ENCODE data around the gene ZBTB8A.
A peak's percentile ranks its signal among the peaks of the same experiment; 100 is the strongest.
"Not testable (repeated sequence)": the region's sequence is repeated elsewhere in the genome, so short reads cannot be mapped to it uniquely, and the experiment has no call there.

The ZBTB8A gene

GRCh38 chr1:32538887-32539583 lies at the start of gene ZBTB8A:
TSS of gene ZBTB8A (plus strand) at chr1:32539427. CDS start at chr1:32592932, 53,505 bp downstream.
- peak; percentile 75 for DNase-seq

DNA sequence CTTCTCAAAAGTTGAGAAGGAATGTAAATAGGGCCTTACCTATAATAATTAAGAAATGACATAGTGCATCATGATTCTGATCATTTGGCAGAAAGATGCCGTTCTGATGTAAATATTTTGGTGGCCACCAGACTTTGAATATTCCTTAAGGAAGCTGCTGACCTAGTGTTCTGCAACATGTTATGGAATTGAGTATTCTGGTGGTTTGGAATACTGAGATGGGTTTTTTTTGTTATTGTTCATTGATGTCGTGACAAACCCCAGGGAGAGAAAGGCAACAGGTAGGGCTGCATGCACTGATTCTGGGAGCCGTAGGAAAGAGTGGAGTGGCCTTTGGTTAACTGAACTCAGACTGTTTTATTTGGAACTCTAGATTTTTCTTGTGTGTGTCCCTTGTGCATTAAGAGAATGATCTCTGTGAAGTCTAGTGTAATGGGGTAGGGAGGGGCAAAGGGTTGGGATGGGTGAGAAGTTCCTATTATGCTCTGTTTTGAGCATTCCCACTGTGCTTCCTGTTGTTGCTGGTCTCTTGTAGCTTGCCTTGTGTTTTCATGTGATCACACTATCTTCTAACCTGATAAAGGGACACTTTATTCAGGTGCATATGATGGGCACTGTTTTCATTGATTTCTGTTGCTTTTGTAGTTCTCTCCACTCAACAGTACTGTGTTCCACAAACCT lies 49.3 kb upstream of the ZBTB8A start:
- no peak for DNase-seq

- DNase-seq = no peak
These were observed 47.8 kb upstream of the ZBTB8A start for GRCh38 chr1:32491386-32491785.

DNA sequence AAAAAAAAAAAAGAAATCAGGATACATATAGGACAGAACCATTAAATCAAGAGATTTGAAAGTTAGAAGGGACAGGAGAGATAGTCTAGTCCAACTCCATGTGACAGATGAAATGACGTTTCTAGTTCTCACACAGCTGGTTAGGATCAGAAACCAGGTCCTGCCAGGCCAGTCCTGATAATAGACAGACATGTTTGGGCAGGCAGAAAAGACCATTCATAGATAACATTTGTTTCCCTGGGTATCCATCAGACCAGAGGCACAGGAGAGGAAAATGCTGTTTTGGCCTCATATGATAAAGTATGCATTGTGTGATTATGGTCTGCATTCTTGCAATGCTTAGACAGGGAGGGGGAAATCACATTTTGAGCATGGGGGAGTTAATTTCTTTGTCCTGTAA lies 45.0 kb upstream of the ZBTB8A start:
- DNase-seq = no peak

GRCh38 chr1:32494711-32495337 lies 44.4 kb upstream of the ZBTB8A start:
- no peak for DNase-seq

DNA sequence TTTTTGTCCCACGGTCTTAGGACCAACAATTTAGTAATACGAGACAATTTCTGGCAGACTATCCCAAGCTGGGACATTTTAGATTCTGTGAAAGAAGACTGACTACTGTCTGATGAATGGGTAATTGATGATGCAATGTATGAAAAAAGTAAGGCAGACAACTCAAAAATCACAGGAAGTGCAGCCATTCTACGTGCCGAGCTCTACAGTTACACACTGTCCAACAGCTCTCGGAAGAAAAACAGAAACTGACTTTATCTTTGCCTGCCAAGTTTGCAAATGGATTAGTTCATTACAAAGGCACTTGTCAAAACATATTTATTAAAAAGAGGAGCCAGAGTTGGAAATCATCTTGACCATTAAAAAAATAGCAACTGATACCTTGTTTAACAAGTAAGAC lies 43.1 kb upstream of the ZBTB8A start:
- DNase-seq = no peak

DNA sequence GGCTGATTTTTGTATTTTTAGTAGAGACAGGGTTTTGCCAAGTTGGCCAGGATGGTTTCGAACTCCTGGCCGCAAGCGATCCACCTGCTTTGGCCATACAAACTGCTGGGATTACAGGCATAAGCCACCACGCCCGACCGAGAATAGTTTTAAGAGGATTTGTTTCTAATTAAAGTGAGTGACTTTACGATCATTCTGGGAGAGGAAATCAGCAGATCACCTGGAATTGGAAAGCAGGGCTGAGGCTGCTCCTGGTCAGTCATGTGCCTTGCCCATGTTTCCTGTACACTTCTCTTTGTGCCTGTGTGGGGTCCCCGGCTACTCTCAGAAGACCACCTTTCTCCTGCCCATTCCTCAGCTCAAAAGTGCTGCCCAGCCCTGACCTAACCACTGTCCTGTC lies 40.5 kb upstream of the ZBTB8A start:
- peak; percentile 80 for DNase-seq

- DNase-seq = peak; percentile 75
These were observed 38.6 kb upstream of the ZBTB8A start for GRCh38 chr1:32500387-32501209.

- no peak for DNase-seq
These were observed 37.4 kb upstream of the ZBTB8A start for GRCh38 chr1:32501865-32502264.

GRCh38 chr1:32503153-32503552 lies 36.1 kb upstream of the ZBTB8A start:
- DNase-seq = no peak

DNA sequence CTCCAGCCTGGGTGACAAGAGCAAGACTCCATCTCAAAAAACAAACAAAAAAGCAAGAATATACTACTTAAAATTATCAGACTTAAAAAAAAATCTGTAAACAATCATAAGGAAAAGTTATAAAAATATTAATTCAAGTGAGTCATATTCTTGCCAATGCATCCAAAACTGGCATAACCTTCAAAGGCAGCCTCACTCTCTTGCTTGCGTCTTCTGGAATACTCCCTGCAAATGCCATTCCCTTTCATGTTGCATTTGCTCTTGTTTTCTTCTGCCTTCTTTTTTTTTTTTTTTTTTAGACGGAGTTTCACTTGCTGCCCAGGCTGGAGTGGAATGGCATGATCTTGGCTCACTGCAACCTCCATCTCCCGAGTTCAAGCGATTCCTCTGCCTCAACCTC lies 32.2 kb upstream of the ZBTB8A start:
- no peak for DNase-seq

GRCh38 chr1:32508761-32509160 lies 30.5 kb upstream of the ZBTB8A start:
- no peak for DNase-seq

GRCh38 chr1:32509939-32510338 lies 29.3 kb upstream of the ZBTB8A start:
- DNase-seq = no peak

DNA sequence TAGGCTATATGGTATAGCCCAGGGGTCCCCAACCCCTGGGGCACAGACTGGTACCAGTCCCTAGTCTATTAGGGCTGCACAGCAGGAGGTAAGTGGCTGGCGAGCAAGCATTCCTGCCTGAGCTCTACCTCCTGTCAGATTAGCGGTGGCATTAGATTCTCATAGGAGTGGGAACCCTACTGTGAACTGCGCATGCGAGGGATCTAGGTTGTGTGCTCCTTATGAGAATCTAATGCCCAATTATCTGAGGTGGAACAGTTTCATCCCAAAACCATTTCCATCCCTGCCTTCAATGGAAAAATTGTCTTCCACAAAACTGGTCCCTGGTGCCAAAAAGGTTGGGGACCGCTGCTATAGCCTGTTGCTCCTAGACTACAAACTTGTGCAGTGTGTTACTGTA lies 22.8 kb upstream of the ZBTB8A start:
- DNase-seq = no peak

- DNase-seq = no peak
These were observed 20.3 kb upstream of the ZBTB8A start for GRCh38 chr1:32518976-32519375.

DNA sequence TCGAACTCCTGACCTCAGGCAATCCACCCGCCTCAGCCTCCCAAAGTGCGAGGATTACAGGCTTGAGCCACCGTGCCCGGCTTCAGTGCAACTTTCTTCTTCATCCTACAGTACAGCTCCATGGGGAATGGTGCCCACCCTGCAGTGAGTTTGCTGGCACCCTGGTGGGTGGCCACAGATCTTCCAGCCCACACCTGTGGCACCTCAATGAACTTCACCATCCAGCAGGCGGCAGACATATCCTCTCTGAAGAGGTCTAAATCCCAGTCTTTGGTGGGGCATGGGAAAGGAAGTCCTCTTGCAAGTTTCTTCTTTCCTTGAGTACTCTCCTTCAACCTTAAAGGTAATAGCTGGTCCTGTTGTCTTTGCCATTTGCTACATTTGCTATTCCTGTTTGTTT lies 18.1 kb upstream of the ZBTB8A start:
- peak; percentile 22 for DNase-seq

- DNase-seq = no peak
These were observed 14.2 kb upstream of the ZBTB8A start for GRCh38 chr1:32525053-32525452.

- DNase-seq = no peak
These were observed 13.4 kb upstream of the ZBTB8A start for GRCh38 chr1:32525661-32526444.

DNA sequence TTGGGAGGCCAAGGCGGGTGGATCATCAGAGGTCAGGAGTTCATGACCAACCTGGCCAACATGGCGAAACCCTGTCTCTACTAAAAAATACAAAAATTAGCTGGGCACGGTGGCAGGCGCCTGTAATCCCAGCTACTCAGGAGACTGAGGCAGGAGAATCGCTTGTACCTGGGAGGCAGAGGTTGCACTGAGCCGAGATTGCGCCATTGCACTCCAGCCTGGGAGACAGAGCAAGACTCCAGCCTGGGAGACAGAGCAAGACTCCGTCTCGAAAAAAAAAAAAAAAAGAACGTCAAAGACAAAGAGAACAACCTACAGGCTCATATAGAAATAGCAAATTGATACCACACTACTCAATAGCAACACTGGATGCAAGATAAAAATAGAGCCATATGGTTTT lies 10.7 kb upstream of the ZBTB8A start:
- not testable (repeated sequence) for DNase-seq

DNA sequence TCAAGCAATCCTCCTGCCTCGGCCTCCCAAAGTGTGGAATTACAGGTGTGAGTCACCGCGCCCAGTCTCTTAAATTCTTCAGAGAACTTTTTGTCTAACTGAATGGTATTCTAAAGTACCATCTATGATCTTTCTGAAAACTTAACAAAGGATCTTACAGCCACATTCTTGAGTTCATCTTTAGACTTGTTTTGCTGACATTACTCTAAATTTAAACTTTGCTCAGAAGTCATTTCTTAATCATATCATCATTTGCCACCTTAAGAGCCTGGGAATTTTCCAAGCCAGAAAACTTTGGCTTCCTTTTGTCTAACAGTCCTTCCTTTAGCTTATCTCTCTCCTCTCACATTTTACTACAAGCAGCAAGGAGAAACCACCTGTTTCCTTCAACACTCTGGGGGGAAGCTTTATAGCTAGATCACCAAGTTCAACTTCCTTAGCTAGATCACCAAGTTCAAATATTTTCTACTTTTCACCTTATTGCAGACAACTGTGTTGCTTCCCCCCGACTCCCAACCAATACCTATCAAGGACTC lies 5.4 kb upstream of the ZBTB8A start:
- no peak for DNase-seq

DNA sequence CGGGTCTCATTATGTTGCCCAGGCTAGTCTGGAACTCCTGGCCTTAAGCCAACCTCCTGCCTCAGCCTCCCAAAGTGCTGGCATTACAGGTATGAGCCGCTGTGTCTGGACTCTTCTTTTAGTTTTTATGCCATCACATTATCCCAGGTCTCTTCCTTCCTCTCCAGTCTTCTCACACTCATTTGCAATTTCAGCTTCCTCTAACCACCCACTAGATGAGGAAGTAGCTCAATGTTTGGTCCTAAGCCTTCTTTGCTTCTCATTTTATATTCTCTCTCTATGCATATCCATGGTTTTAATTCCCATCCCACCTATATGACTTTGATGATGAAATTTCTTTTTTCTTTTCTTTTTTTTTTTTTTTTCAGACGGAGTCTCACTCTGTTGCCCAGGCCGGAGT lies 3.1 kb upstream of the ZBTB8A start:
- no peak for DNase-seq

- no peak for DNase-seq
These were observed 2.5 kb upstream of the ZBTB8A start for GRCh38 chr1:32536764-32537163.
